Measurements from ENCODE around the gene PRRT4. TPM values are rescaled to one million over a fixed set of nuclear protein-coding genes. Genes with fewer than 3 reads are reported as not detected.

Gene PRRT4
- total RNA-seq, 1 experiment from 2014 or later = 0.24 TPM

GRCh38 chr7:128364166-128364870 is 2.8 kb upstream of the PRRT4 start:
- no peaks in the 10 kb centered on the region for H3K4me1 ChIP-seq (ENCODE audit: insufficient read depth, low read length)

More at GRCh38 chr7:128364166-128364870, 2.8 kb upstream of the PRRT4 start:
- H2BK20ac ChIP-seq (ENCODE audit: low read depth, low read length, poor library complexity, severe bottlenecking) = no peak overlapping the region
- H2AK5ac ChIP-seq (ENCODE audit: insufficient read length, low read length) = no peak overlapping the region
- H3K9ac ChIP-seq (ENCODE audit: extremely low read depth, insufficient read length, low read length) = no peak overlapping the region
- H3K4me3 Mint-ChIP-seq = no peak overlapping the region
- no peaks in the 10 kb centered on the region; a peak in 2 of 7 replicates for H3K36me3 Mint-ChIP-seq (ENCODE audit: insufficient read depth in 1 of 3, low read depth in 3 of 3)
- no peaks in the 10 kb centered on the region for H3K9me3 ChIP-seq (ENCODE audit: control insufficient read depth, low read depth, low read length)
- no peaks in the 10 kb centered on the region for H3K79me1 ChIP-seq (ENCODE audit: insufficient read depth, low read depth, low read length, poor library complexity, severe bottlenecking)
- no peak overlapping the region for H3K14ac ChIP-seq (ENCODE audit: insufficient read depth, low read length)
- TF ChIP-seq CTCF (conservative IDR thresholded peaks at IDR 0.05) = no peak
- H3K23me2 ChIP-seq (ENCODE audit: insufficient read length, low read depth, low read length, poor library complexity, severe bottlenecking) = peaks cover 8% of the 10 kb centered on the region
- no peak overlapping the region for H3K4ac ChIP-seq (ENCODE audit: low read depth, low read length)
- no peak overlapping the region for H3K18ac ChIP-seq (ENCODE audit: insufficient read length, low read depth, low read length)
- no peak overlapping the region for H2BK5ac ChIP-seq (ENCODE audit: insufficient read length, low read length)
- WGBS (ENCODE audit: extremely low coverage, insufficient read length, low lambda C conversion rate) = no CpG with 5 or more reads among the region's 4 CpGs
- no peak overlapping the region for H4K91ac ChIP-seq (ENCODE audit: insufficient read length, low read depth, low read length)
- H4K5ac ChIP-seq (ENCODE audit: insufficient read length, low read depth, low read length) = no peak overlapping the region
- H3K56ac ChIP-seq (ENCODE audit: insufficient read length, low read depth, low read length) = no peak overlapping the region
- no peak overlapping the region for H2AFZ ChIP-seq (ENCODE audit: low read length)
- no peaks in the 10 kb centered on the region for H3K79me2 ChIP-seq (ENCODE audit: insufficient read depth, low read length)
- H3K9me3 Mint-ChIP-seq = peaks cover 0 to 1% of the 10 kb centered on the region in 2 experiments; a peak in 1 of 5 replicates
- no peak overlapping the region for H3K27ac ChIP-seq (ENCODE audit: insufficient read length, low read depth, low read length)
- DNase-seq = no peak
- H3K27me3 Mint-ChIP-seq (ENCODE audit: low read depth) = peaks cover 89% of the 10 kb centered on the region
- no peak overlapping the region for H2BK120ac ChIP-seq (ENCODE audit: low read depth, low read length, poor library complexity, severe bottlenecking)
- no peak overlapping the region for H4K8ac ChIP-seq (replicated peaks; ENCODE audit: insufficient read length, low read depth, low read length)
- H3K27me3 ChIP-seq (ENCODE audit: insufficient read depth, low read length) = peaks cover 34% of the 10 kb centered on the region
- H3K23ac ChIP-seq (ENCODE audit: insufficient read length, low read depth, low read length) = no peak overlapping the region
- peaks cover 12 to 16% of the 10 kb centered on the region in 2 experiments for H3K4me1 Mint-ChIP-seq
- H3K27ac Mint-ChIP-seq = no peak overlapping the region
- no peak overlapping the region for H3T11ph ChIP-seq (ENCODE audit: low read length)
- H4K20me1 ChIP-seq (ENCODE audit: control insufficient read depth, insufficient read depth, insufficient read length) = no peaks in the 10 kb centered on the region
- H2BK15ac ChIP-seq (ENCODE audit: low read depth, low read length) = no peak overlapping the region
- no peak overlapping the region for H2BK12ac ChIP-seq (ENCODE audit: insufficient read length, low read depth, low read length)
- no peak overlapping the region for H3K4me2 ChIP-seq (ENCODE audit: insufficient read depth, insufficient read length, low read length)

All from H9 (cell line).